HG03103 (cell line): Measurements from ENCODE around the gene CNTN5.

ENCODE experiments used
- ATAC-seq: cut with Tn5 transposase; IDR thresholded peaks from one replicate; pipeline ENCODE4 v1.9.1; 2021; ENCODE audit warnings: low read depth; ENCODE audit not compliant: unreplicated experiment

CNTN5 gene

GRCh38 chr11:100356035-100356434 lies 1335.3 kb downstream of the CNTN5 start:
- no peak for ATAC-seq

GRCh38 chr11:100359281-100359680 lies 1338.5 kb downstream of the CNTN5 start:
- ATAC-seq: no peak

GRCh38 chr11:100367892-100368291 lies 1347.1 kb downstream of the CNTN5 start:
- ATAC-seq: no peak

DNA sequence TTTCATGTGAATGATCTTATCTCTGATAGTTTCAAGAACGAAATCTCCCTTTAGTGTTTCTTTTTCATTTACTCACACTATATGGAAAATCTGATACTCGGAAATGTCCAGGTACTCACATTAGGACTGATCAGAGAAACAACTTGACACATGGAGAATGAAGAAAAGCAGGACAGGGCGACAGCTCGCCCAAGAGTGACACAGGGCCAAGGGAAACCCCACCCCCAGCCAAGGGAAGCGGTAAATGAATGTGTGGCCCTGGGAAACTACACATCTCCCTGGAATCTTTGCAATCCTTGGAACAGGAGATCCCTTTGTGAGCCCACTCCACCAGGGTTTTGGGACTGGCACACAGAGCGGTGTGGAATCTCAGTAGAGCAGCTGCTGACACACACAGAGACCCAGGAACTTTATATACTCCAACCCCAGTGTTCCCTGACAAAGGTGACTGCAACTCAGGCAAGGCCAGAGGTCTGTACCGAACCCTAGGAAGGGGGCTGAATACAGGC lies 1362.7 kb downstream of the CNTN5 start:
- ATAC-seq: no peak

DNA sequence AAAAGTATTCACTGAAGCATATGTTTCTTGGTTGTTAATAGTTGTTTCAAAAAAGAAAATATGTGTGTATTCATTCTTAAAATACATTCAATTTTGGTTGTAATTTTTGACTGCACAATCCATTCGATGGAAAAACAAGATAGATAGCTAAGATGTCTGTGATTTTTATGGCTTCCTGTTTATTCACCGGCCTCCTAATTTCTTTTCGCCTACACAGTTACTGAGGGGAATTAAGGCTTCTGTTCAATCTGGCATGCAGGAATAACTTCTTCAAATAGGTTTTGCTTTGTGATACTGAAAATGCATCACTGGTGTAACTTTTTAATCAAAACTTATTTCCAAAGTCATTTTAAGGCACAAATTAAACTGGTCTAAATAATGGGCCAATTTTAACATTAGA lies 1375.5 kb downstream of the CNTN5 start:
- no peak for ATAC-seq

DNA sequence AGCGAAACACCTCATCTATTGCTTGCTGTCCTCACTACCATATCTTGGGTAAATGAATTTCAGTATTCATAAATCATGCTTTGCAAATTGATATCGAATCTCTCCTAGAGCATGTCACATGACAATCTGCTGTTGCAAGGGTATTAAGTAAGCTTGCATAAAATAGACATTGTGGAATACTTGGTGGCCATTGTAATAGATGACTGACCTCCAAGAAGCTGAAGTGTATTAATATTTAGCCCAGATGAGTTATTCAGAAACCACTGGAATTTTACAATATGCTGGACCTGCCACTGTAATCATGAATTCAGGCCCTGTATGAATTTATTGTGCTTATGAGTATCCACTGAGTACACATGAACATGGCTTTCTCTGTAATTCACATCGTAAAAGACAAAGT lies 1376.7 kb downstream of the CNTN5 start:
- no peak for ATAC-seq

DNA sequence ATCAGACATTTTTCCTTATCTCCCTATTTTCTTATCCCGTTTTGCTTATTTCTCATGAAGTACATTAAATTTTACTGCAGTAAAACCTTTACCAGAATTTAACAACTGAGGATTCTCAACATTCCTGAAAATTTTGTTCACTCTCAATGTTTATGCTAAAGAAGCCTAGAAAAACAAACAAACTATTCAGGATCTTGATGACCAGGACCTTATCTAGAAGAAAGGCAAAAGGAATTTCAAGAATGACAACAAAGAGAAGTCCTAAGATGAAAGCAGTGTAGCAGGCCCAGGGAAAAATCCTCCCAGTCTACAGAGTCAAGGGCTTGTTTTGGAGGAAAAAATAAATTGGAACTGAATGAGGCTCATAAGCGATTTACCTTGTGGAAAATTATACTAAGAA lies 1383.1 kb downstream of the CNTN5 start:
- no peak for ATAC-seq

DNA sequence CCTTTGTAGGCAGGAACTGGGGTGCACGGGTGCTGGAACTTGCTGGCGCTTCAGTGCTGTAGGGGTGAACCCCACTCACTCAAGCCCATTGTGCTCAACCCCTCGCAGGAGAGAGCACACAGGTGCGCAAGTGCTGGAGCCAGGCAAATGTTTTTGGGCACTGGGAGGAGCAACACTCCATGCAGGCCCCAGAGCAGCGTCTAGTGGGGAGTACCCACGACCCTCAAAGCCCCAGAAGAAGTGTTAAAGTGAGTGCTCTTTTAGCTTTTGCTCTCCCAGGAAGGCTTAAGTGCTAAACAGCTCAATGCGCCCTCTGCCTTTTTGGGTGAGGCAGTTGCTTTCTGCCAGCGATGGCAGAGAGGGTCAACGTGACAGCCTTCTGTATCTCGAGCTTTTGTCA lies 1384.2 kb downstream of the CNTN5 start:
- no peak for ATAC-seq
